ENCODE measurements around the gene PRR13.

DNA sequence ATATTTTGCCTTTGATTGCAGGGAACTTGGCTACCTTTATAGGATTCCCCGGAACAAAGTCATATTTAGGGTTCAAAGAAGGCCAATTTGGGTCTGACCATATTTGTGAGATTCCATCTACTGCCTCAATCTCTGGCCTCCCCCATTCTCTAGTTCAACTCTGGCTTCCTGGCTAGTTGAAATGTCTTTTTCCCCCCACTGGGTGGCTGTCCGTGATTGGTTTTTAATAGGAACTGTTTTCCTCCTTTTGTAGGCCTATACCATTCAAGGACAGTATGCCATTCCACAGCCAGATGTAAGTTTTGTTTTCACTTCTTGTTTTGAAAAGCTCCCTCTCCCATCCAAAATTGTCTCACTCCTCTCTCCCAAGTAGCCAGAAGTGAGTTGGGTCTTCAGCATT lies 24.1 kb downstream of the PRR13 start:
- TF ChIP-seq CHD2 (IDR thresholded peaks at IDR 0.05; ENCODE audit: low read length) (no peak), GABPA (IDR thresholded peaks at IDR 0.05; ENCODE audit: borderline replicate concordance, insufficient read depth, low read length) (no peak), POLR2AphosphoS5 (IDR thresholded peaks at IDR 0.05; ENCODE audit: low read depth, low read length) (no peak), RAD21 (IDR thresholded peaks at IDR 0.05 in 1 of 2, conservative IDR thresholded peaks at IDR 0.05 in 1 of 2; ENCODE audit: low read depth in 2 of 2, low read length in 2 of 2) (no peak), EP300 (IDR thresholded peaks at IDR 0.05; ENCODE audit: borderline replicate concordance in 1 of 2, low read depth in 2 of 2, low read length in 2 of 2) (no peak), NANOG (IDR thresholded peaks at IDR 0.05; ENCODE audit: insufficient read depth, low read depth, low read length, poor library complexity, severe bottlenecking) (no peak), PHF8 (conservative IDR thresholded peaks at IDR 0.05; ENCODE audit: low read depth, low read length) (no peak)
- TF ChIP-seq, protein P1, sequence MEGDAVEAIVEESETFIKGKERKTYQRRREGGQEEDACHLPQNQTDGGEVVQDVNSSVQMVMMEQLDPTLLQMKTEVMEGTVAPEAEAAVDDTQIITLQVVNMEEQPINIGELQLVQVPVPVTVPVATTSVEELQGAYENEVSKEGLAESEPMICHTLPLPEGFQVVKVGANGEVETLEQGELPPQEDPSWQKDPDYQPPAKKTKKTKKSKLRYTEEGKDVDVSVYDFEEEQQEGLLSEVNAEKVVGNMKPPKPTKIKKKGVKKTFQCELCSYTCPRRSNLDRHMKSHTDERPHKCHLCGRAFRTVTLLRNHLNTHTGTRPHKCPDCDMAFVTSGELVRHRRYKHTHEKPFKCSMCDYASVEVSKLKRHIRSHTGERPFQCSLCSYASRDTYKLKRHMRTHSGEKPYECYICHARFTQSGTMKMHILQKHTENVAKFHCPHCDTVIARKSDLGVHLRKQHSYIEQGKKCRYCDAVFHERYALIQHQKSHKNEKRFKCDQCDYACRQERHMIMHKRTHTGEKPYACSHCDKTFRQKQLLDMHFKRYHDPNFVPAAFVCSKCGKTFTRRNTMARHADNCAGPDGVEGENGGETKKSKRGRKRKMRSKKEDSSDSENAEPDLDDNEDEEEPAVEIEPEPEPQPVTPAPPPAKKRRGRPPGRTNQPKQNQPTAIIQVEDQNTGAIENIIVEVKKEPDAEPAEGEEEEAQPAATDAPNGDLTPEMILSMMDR (IDR thresholded peaks at IDR 0.05; ENCODE audit: control extremely low read depth in 1 of 3, insufficient read depth in 1 of 3, low read depth in 1 of 3, low read length in 3 of 3), result no peak
- TF ChIP-seq, protein P2, sequence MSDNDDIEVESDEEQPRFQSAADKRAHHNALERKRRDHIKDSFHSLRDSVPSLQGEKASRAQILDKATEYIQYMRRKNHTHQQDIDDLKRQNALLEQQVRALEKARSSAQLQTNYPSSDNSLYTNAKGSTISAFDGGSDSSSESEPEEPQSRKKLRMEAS (IDR thresholded peaks at IDR 0.05), result no peak
